ENCODE results near the gene KIRREL3. TPM values are rescaled to one million over a fixed set of nuclear protein-coding genes. Genes with fewer than 3 reads are reported as not detected.

KIRREL3 gene
- total and polyA plus RNA-seq, 9 of the 15 experiments (the other 6 are each of a cell fraction or from before 2014, with no cell fraction given): 0.04 to 0.10 TPM; not detected in 7

- TF ChIP-seq ZNF512 (tag; IDR thresholded peaks at IDR 0.05) (no peak), SMARCA4 (IDR thresholded peaks at IDR 0.05) (no peak), GATA2 (CRISPR knock-in tag; IDR thresholded peaks at IDR 0.05) (no peak), TRIM28 (IDR thresholded peaks at IDR 0.05) (no peak), ZBTB9 (CRISPR knock-in tag; IDR thresholded peaks at IDR 0.05) (no peak), PTBP1 (IDR thresholded peaks at IDR 0.05; ENCODE audit: low read depth, low read length) (no peak)
These were observed 472.5 kb downstream of the KIRREL3 start (continued) for GRCh38 chr11:126528075-126528474.

DNA sequence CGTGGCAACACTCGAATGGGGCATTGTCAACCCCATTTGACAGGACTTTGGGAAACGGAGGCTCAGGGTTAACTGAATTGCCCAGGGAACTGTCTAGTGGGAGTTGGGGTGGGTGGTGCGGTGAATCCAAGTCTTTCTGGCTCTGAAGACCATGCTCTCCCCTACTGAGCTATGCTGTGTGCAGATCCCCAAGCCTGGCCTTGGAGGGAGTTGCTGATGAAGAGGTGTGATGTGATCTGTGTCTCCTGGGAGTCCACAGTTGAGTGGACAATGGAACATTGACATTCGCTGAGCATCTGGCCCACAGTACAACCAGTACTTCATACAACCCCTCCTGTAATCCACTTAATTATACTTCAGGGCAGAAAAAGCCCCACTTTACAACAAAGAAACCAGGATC lies 472.9 kb downstream of the KIRREL3 start:
- Histone ChIP-seq H3K4me2 (ENCODE audit: insufficient read depth, low read length) (no peak overlapping the region), H3K4me3 (no peak overlapping the region), H3K27me3 (ENCODE audit: control insufficient read depth in 2 of 2, insufficient read depth in 2 of 2, low read length in 2 of 2) (peaks cover 15 to 31% of the 10 kb centered on the region in 2 experiments; a peak in 4 of 5 replicates), H3K4me1 (replicated peaks in 1 of 2; ENCODE audit: control insufficient read depth in 2 of 2, insufficient read depth in 2 of 2, low read length in 2 of 2) (no peaks in the 10 kb centered on the region), H3K9ac (ENCODE audit: insufficient read depth in 1 of 2, low read depth in 2 of 2, low read length in 2 of 2) (no peak overlapping the region), H2AFZ (ENCODE audit: low read depth, low read length) (no peak overlapping the region), H3K9me3 (replicated peaks; ENCODE audit: control insufficient read depth, insufficient read depth, low read depth, low read length) (no peaks in the 10 kb centered on the region), H3K36me3 (ENCODE audit: control insufficient read depth, insufficient read depth, low read length) (no peaks in the 10 kb centered on the region), H4K20me1 (replicated peaks; ENCODE audit: control insufficient read depth, insufficient read depth, low read length) (0 out of 2 replicates have a peak, but pooled peaks cover 3% of the 10 kb centered on the region), H3K27ac (ENCODE audit: extremely low read depth, low read depth, low read length) (no peak overlapping the region), H3K79me2 (ENCODE audit: control insufficient read depth, insufficient read depth, low read length) (no peaks in the 10 kb centered on the region), H3K9me1 (ENCODE audit: control insufficient read depth, insufficient read depth, low read length) (no peaks in the 10 kb centered on the region)
- in situ Hi-C loops (cut with MboI) (no loop called here), intact Hi-C loops (cut with micrococcal nuclease) (no loop called here)
- CTCF ChIA-PET (ENCODE audit: low intra/inter-chr PET ratio): no interaction called here
- no TSS peak for BruUV-seq (replicated peaks)
- POLR2A ChIA-PET: interaction anchor here (1.0 kb wide), 1 partner anchor 10 kb away, joined by 5 read pairs; no protein-coding TSS in a partner anchor
- no peak for ATAC-seq
- TF ChIP-seq HCFC1 (IDR thresholded peaks at IDR 0.05; ENCODE audit: low read depth, low read length) (no peak), RBFOX2 (IDR thresholded peaks at IDR 0.05; ENCODE audit: low read depth, low read length) (no peak), NFIX (CRISPR knock-in tag; IDR thresholded peaks at IDR 0.05; ENCODE audit: low read depth) (no peak)
- no peak for FAIRE-seq
- 1% methylated on average over 5 of the region's 5 CpGs for WGBS (ENCODE audit: insufficient coverage, low coverage, missing lambda C conversion rate)
- DNase-seq (ENCODE audit: extremely low read depth in 1 of 4, low spot score in 3 of 4): no peak

Measured in K562 (cell line).